HCT116 (cell line): ENCODE measurements around the gene CCL23. TPM values are rescaled to one million over a fixed set of nuclear protein-coding genes. Genes with fewer than 3 reads are reported as not detected.

ENCODE experiments used
- ATAC-seq: fragments of 200-7000 bp; cut with Tn5 transposase; 2 replicates; pipeline ENCODE4 v1.9.1; 2020; ENCODE audit warnings: mild to moderate bottlenecking, moderate library complexity
- BruUV-seq: library from RNA; stranded (reverse); fragments of 400-500 nt; replicated peaks from 2 replicates; lab custom pipeline; 2021; lab: Mats Ljungman, UMichigan
- CTCF ChIA-PET: fragments of 300-600 bp; sonication (Branson Sonifier 250); formaldehyde crosslinking; loops from one replicate; lab custom pipeline; 2021; ENCODE audit warnings: antibody characterized with exemption; lab: Charles Lee
- POLR2A ChIA-PET: fragments of 300-600, 350-600 bp; sonication (Branson Sonifier 250); formaldehyde crosslinking; loops from one replicate; lab custom pipeline; 2021; ENCODE audit warnings: antibody characterized with exemption; lab: Charles Lee
- RAD21 ChIA-PET, 2 experiments: fragments of 300-600 bp; sonication (Branson Sonifier 250); formaldehyde crosslinking; loops; one replicate each; lab custom pipeline; 2023; ENCODE audit warnings: low total read pairs in 2 of 2; ENCODE audit not compliant: uncharacterized antibody in 2 of 2, unreplicated experiment in 2 of 2, low non-redundant PET in 1 of 2; lab: Charles Lee
- DNase-seq: peaks from one replicate; pipeline ENCODE4 v3.0.0-alpha.2; 2010; ENCODE audit warnings: low read depth, low spot score
- H2AFZ ChIP-seq: fragments of 200-600 bp; shearing (Covaris generic), sonication (generic); 2 replicates; pipeline ENCODE4 v1.6.1; 2017; ENCODE audit warnings: low read depth, mixed run types, mixed read lengths, antibody characterized with exemption, low read length; ENCODE audit not compliant: poor library complexity, severe bottlenecking
- H3K27ac ChIP-seq: 2 replicates; pipeline ENCODE4 v1.5.1; 2012; ENCODE audit warnings: low read depth, low read length
- H3K27me3 ChIP-seq: fragments of 200-600 bp; sonication (generic); 2 replicates; pipeline ENCODE4 v1.6.1; 2016; ENCODE audit warnings: mixed run types, low read length, mixed read lengths; ENCODE audit not compliant: insufficient read depth
- H3K36me3 ChIP-seq, 2 experiments: fragments of 200-500 bp in 1 of 2; fragments of 200-600 bp in 1 of 2; sonication (Bioruptor generic) in 1 of 2; sonication (generic) in 1 of 2; 2 replicates each; pipeline versions ENCODE4 v1.5.1 to v1.6.1; 2014 to 2016; ENCODE audit warnings: low read length in 2 of 2, inconsistent platforms in 1 of 2, mixed read lengths in 1 of 2, mixed run types in 1 of 2; ENCODE audit not compliant: insufficient read depth in 2 of 2, control insufficient read depth in 1 of 2
- H3K4me1 ChIP-seq, 2 experiments: fragments of 200-600 bp in 1 of 2; sonication (generic) in 1 of 2; 2 replicates each; pipeline versions ENCODE4 v1.5.1 to v1.6.1; 2012 to 2017; ENCODE audit warnings: low read length in 2 of 2, inconsistent platforms in 1 of 2, mild to moderate bottlenecking in 1 of 2, mixed read lengths in 1 of 2, mixed run types in 1 of 2, moderate library complexity in 1 of 2; ENCODE audit not compliant: insufficient read depth in 2 of 2, control insufficient read depth in 1 of 2
- H3K4me2 ChIP-seq: fragments of 200-600 bp; sonication (generic); 2 replicates; pipeline ENCODE4 v1.6.1; 2017; ENCODE audit warnings: mixed run types, low read length, mixed read lengths
- H3K4me3 ChIP-seq, 2 experiments: fragments of 200-600 bp in 1 of 2; sonication (generic) in 1 of 2; replicated peaks in 1 of 2; 2 replicates each; pipeline ENCODE4 v1.5.1; 2011 to 2016; ENCODE audit warnings: low read length in 2 of 2, control low read depth in 1 of 2, low read depth in 1 of 2, mild to moderate bottlenecking in 1 of 2, mixed read lengths in 1 of 2, mixed run types in 1 of 2
- H3K79me2 ChIP-seq: fragments of 200-600 bp; sonication (generic); 2 replicates; pipeline ENCODE4 v1.6.1; 2017; ENCODE audit warnings: mild to moderate bottlenecking, mixed run types, low read length, moderate library complexity, mixed read lengths; ENCODE audit not compliant: insufficient read depth
- H3K9ac ChIP-seq: fragments of 200-600 bp; sonication (generic); 2 replicates; pipeline ENCODE4 v1.6.1; 2016; ENCODE audit warnings: low read length, mixed read lengths
- H3K9me2 ChIP-seq: fragments of 200-600 bp; sonication (generic), shearing (Covaris generic); 2 replicates; pipeline ENCODE4 v1.6.1; 2017; ENCODE audit warnings: mixed run types, mild to moderate bottlenecking, moderate library complexity; ENCODE audit not compliant: insufficient read depth
- H3K9me3 ChIP-seq, 2 experiments: fragments of 200-500 bp in 1 of 2; fragments of 200-600 bp in 1 of 2; sonication (Bioruptor generic) in 1 of 2; sonication (generic) in 1 of 2; 2 replicates each; pipeline ENCODE4 v1.6.1; 2014 to 2017; ENCODE audit warnings: low read length in 2 of 2, mixed read lengths in 2 of 2, inconsistent platforms in 1 of 2, low read depth in 1 of 2, mild to moderate bottlenecking in 1 of 2, mixed run types in 1 of 2, moderate library complexity in 1 of 2; ENCODE audit not compliant: control insufficient read depth in 1 of 2, insufficient read depth in 1 of 2
- H4K20me1 ChIP-seq: fragments of 200-600 bp; sonication (generic), shearing (Covaris generic); 2 replicates; pipeline ENCODE4 v1.6.1; 2017; ENCODE audit warnings: mixed run types, mild to moderate bottlenecking, moderate library complexity; ENCODE audit not compliant: insufficient read depth
- CBX3 ChIP-seq: IDR thresholded peaks from 2 replicates; pipeline ENCODE4 v1.6.1; 2012; ENCODE audit warnings: low read depth
- CEBPB ChIP-seq: IDR thresholded peaks from 2 replicates; pipeline ENCODE4 v1.6.1; 2012; ENCODE audit warnings: low read depth
- EGR1 ChIP-seq: IDR thresholded peaks from 2 replicates; pipeline ENCODE4 v1.6.1; 2012; ENCODE audit warnings: low read depth
- ELF1 ChIP-seq: IDR thresholded peaks from 2 replicates; pipeline ENCODE4 v1.6.1; 2012; ENCODE audit warnings: low read depth, borderline replicate concordance
- EZH2 ChIP-seq: fragments of 200-600 bp; sonication (generic); IDR thresholded peaks from 2 replicates; pipeline ENCODE4 v1.6.1; 2017; ENCODE audit warnings: antibody characterized with exemption, mixed run types
- FOSL1 ChIP-seq: IDR thresholded peaks from 2 replicates; pipeline ENCODE4 v1.6.1; 2012; ENCODE audit warnings: low read depth
- POLR2A ChIP-seq: IDR thresholded peaks from 2 replicates; pipeline ENCODE4 v1.7.0; 2011; ENCODE audit warnings: borderline replicate concordance; ENCODE audit not compliant: insufficient read depth, insufficient read length; ENCODE audit errors: extremely low read depth
- POLR2AphosphoS5 ChIP-seq: IDR thresholded peaks from 2 replicates; pipeline ENCODE4 v1.6.1; 2011; ENCODE audit warnings: mild to moderate bottlenecking, low read depth, low read length, moderate library complexity
- RAD21 ChIP-seq: IDR thresholded peaks from 2 replicates; pipeline ENCODE4 v1.6.1; 2012; ENCODE audit warnings: low read depth, mild to moderate bottlenecking
- SIN3A ChIP-seq: IDR thresholded peaks from 2 replicates; pipeline ENCODE4 v1.6.1; 2012; ENCODE audit warnings: low read depth
- SP1 ChIP-seq: IDR thresholded peaks from 2 replicates; pipeline ENCODE4 v1.6.1; 2012; ENCODE audit warnings: low read depth
- SRF ChIP-seq: IDR thresholded peaks from 2 replicates; pipeline ENCODE4 v1.6.1; 2012; ENCODE audit warnings: low read depth
- YY1 ChIP-seq: IDR thresholded peaks from 2 replicates; pipeline ENCODE4 v1.6.1; 2011; ENCODE audit warnings: low read length, low read depth, moderate library complexity, mild to moderate bottlenecking; ENCODE audit not compliant: insufficient replicate concordance; ENCODE audit errors: extremely low read depth
- ZNF274 ChIP-seq: fragments of 200-500 bp; sonication (Bioruptor generic); IDR thresholded peaks from 2 replicates; pipeline ENCODE4 v1.6.1; 2014; ENCODE audit warnings: mild to moderate bottlenecking, low read depth, low read length, inconsistent platforms
- intact Hi-C: fragments of 100-400 bp; cut with micrococcal nuclease; formaldehyde crosslinking; loops from 2 replicates; pipeline ENCODE4 v1.10.0; 2022
- total RNA-seq: library from RNA; stranded (reverse); gene quantifications from one replicate; pipeline ENCODE4 v1.2.1, GENCODE V29; 2021; ENCODE audit not compliant: unreplicated experiment
- TF ChIP-seq, protein P1 (sequence below): IDR thresholded peaks from 2 replicates; pipeline ENCODE4 v1.6.1; 2011; ENCODE audit warnings: mild to moderate bottlenecking, low read length, moderate library complexity; ENCODE audit not compliant: insufficient replicate concordance; ENCODE audit errors: extremely low read depth
- TF ChIP-seq, protein P2 (sequence below): IDR thresholded peaks from 2 replicates; pipeline ENCODE4 v1.6.1; 2012; ENCODE audit warnings: low read depth
- TF ChIP-seq, protein P3 (sequence below): IDR thresholded peaks from 2 replicates; pipeline ENCODE4 v1.6.1; 2012
- TF ChIP-seq, protein P4 (sequence below), 3 experiments: fragments of 200-600 bp in 1 of 3; sonication (generic) in 1 of 3; IDR thresholded peaks in 2 of 3; conservative IDR thresholded peaks in 1 of 3; 2 replicates each; pipeline ENCODE4 v1.5.1; 2012 to 2017; ENCODE audit warnings: low read depth in 2 of 3, low read length in 2 of 3, antibody characterized with exemption in 1 of 3, borderline replicate concordance in 1 of 3, control low read depth in 1 of 3, mild to moderate bottlenecking in 1 of 3, mixed read lengths in 1 of 3, mixed run types in 1 of 3, moderate library complexity in 1 of 3; ENCODE audit not compliant: insufficient read depth in 1 of 3

Gene CCL23
- total RNA-seq, 1 experiment from 2014 or later = not detected

DNA sequence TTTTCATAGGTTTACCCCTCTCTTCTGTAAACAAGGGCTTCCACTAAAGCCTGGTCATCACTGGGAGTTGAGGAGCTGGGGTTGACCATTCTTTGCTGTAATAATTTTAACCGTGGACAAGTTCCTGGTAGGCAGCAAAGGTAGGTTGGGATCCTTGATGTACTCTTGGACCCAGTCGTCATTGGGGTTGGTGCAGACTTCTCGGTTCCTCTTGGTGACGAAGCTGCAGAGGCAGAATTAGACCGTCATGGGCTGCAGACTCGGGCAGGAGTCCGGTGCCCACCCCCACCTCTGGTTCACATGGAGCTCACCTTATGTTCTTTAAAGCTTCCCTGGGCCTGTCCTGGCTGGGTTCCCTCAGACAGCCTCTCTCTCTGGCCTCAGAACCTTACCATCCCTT is 40.3 kb downstream of the CCL23 start:
- POLR2A ChIA-PET = no interaction called here
- TF ChIP-seq YY1 (no peak), POLR2A (no peak), CBX3 (no peak), POLR2AphosphoS5 (no peak), EGR1 (no peak), FOSL1 (no peak), SIN3A (no peak), SP1 (no peak), ZNF274 (no peak), SRF (no peak), RAD21 (no peak), EZH2 (no peak), CEBPB (no peak), ELF1 (no peak)
- TF ChIP-seq, protein P1, sequence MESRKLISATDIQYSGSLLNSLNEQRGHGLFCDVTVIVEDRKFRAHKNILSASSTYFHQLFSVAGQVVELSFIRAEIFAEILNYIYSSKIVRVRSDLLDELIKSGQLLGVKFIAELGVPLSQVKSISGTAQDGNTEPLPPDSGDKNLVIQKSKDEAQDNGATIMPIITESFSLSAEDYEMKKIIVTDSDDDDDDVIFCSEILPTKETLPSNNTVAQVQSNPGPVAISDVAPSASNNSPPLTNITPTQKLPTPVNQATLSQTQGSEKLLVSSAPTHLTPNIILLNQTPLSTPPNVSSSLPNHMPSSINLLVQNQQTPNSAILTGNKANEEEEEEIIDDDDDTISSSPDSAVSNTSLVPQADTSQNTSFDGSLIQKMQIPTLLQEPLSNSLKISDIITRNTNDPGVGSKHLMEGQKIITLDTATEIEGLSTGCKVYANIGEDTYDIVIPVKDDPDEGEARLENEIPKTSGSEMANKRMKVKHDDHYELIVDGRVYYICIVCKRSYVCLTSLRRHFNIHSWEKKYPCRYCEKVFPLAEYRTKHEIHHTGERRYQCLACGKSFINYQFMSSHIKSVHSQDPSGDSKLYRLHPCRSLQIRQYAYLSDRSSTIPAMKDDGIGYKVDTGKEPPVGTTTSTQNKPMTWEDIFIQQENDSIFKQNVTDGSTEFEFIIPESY = no peak
- TF ChIP-seq, protein P2, sequence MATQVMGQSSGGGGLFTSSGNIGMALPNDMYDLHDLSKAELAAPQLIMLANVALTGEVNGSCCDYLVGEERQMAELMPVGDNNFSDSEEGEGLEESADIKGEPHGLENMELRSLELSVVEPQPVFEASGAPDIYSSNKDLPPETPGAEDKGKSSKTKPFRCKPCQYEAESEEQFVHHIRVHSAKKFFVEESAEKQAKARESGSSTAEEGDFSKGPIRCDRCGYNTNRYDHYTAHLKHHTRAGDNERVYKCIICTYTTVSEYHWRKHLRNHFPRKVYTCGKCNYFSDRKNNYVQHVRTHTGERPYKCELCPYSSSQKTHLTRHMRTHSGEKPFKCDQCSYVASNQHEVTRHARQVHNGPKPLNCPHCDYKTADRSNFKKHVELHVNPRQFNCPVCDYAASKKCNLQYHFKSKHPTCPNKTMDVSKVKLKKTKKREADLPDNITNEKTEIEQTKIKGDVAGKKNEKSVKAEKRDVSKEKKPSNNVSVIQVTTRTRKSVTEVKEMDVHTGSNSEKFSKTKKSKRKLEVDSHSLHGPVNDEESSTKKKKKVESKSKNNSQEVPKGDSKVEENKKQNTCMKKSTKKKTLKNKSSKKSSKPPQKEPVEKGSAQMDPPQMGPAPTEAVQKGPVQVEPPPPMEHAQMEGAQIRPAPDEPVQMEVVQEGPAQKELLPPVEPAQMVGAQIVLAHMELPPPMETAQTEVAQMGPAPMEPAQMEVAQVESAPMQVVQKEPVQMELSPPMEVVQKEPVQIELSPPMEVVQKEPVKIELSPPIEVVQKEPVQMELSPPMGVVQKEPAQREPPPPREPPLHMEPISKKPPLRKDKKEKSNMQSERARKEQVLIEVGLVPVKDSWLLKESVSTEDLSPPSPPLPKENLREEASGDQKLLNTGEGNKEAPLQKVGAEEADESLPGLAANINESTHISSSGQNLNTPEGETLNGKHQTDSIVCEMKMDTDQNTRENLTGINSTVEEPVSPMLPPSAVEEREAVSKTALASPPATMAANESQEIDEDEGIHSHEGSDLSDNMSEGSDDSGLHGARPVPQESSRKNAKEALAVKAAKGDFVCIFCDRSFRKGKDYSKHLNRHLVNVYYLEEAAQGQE = no peak
- TF ChIP-seq, protein P3, sequence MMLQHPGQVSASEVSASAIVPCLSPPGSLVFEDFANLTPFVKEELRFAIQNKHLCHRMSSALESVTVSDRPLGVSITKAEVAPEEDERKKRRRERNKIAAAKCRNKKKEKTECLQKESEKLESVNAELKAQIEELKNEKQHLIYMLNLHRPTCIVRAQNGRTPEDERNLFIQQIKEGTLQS = no peak
- TF ChIP-seq, protein P4, sequence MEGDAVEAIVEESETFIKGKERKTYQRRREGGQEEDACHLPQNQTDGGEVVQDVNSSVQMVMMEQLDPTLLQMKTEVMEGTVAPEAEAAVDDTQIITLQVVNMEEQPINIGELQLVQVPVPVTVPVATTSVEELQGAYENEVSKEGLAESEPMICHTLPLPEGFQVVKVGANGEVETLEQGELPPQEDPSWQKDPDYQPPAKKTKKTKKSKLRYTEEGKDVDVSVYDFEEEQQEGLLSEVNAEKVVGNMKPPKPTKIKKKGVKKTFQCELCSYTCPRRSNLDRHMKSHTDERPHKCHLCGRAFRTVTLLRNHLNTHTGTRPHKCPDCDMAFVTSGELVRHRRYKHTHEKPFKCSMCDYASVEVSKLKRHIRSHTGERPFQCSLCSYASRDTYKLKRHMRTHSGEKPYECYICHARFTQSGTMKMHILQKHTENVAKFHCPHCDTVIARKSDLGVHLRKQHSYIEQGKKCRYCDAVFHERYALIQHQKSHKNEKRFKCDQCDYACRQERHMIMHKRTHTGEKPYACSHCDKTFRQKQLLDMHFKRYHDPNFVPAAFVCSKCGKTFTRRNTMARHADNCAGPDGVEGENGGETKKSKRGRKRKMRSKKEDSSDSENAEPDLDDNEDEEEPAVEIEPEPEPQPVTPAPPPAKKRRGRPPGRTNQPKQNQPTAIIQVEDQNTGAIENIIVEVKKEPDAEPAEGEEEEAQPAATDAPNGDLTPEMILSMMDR (IDR thresholded peaks at IDR 0.05 in 2 of 3, conservative IDR thresholded peaks at IDR 0.05 in 1 of 3; ENCODE audit: borderline replicate concordance in 1 of 3, insufficient read depth in 1 of 3, low read depth in 2 of 3, low read length in 2 of 3) = no peak
- BruUV-seq = no TSS peak
- H3K27me3 ChIP-seq = no peaks in the 10 kb centered on the region
- no peak overlapping the region for H3K27ac ChIP-seq
- CTCF ChIA-PET = interaction anchor here (1.6 to 4.8 kb wide), 2 partner anchors 8 to 172 kb away, joined by 4 to 112 read pairs; no protein-coding TSS in a partner anchor
- RAD21 ChIA-PET = interaction anchor here in 1 of 2 experiments (0.9 kb wide), 1 partner anchor 171 kb away, joined by 3 read pairs; no protein-coding TSS in a partner anchor
- no peak overlapping the region for H2AFZ ChIP-seq
- no peak for DNase-seq
- H4K20me1 ChIP-seq = no peaks in the 10 kb centered on the region
- no peaks in the 10 kb centered on the region for H3K79me2 ChIP-seq
- H3K9me3 ChIP-seq = no peaks in the 10 kb centered on the region
- no peak for ATAC-seq
- H3K9ac ChIP-seq = no peak overlapping the region
- no peak overlapping the region for H3K4me2 ChIP-seq
- intact Hi-C loops = no loop called here
- no peaks in the 10 kb centered on the region for H3K36me3 ChIP-seq
- no peaks in the 10 kb centered on the region for H3K9me2 ChIP-seq
- peaks cover 0 to 3% of the 10 kb centered on the region in 2 experiments; a peak in 1 of 4 replicates for H3K4me1 ChIP-seq
- H3K4me3 ChIP-seq = no peak overlapping the region
